IPS-11a (cell line): ENCODE measurements around the gene CACNA1D.

Experiments
- H3K4me3 ChIP-seq: one replicate; pipeline ENCODE4 v1.5.1; 2013; ENCODE audit warnings: low read depth, low read length, control low read depth

Gene CACNA1D

GRCh38 chr3:53708001-53708621 is 213.7 kb downstream of the CACNA1D start:
- no peak overlapping the region for H3K4me3 ChIP-seq

GRCh38 chr3:53709256-53709655 is 214.8 kb downstream of the CACNA1D start:
- H3K4me3 ChIP-seq: no peak overlapping the region

GRCh38 chr3:53709860-53710674 is 215.7 kb downstream of the CACNA1D start:
- no peak overlapping the region for H3K4me3 ChIP-seq

DNA sequence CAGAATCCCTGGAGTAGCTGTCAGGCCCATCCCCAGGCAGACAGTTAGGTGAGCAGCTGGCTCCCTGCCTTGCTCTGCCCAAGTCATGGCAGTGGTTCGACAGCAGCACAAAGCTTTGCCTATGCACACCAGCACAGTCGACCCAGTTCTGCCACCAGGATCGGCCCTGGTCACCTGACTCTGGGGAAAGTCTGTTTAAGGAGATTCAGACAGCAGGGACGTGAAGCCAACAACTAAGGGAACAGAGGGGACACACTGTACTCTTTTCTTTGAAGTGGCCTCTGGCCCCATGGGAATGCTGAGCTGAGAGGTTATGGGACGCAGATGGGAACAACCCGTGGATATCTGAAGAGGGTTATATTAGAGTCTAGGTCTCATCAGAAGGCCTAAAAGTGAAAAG is 217.0 kb downstream of the CACNA1D start:
- H3K4me3 ChIP-seq: no peak overlapping the region

GRCh38 chr3:53712817-53713388 is 218.5 kb downstream of the CACNA1D start:
- no peak overlapping the region for H3K4me3 ChIP-seq

GRCh38 chr3:53713626-53714025 is 219.2 kb downstream of the CACNA1D start:
- no peak overlapping the region for H3K4me3 ChIP-seq

- H3K4me3 ChIP-seq: no peak overlapping the region
Observed at GRCh38 chr3:53715815-53716483, 221.5 kb downstream of the CACNA1D start.

- no peak overlapping the region for H3K4me3 ChIP-seq
Observed at GRCh38 chr3:53716998-53717397, 222.6 kb downstream of the CACNA1D start.

DNA sequence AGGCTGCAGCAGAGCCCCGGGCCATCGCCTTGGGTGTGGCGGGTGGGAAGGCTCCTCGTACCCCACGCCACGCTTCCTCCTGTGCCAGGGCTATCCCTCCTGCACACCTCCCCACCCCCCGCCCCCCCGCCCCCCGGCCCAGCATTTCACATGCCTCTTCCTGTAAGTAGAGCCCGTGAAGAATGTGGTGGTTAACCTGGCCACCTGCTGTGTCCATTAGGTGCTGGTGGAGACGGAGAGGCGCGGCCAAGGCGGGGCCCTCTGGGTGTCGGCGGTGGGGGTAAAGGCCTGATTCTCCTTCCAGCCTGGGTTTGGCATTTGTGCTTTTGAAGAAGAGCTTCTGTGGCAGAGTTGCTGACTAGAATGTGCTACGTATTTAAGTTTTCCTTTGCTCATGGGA is 224.1 kb downstream of the CACNA1D start:
- H3K4me3 ChIP-seq: no peak overlapping the region

DNA sequence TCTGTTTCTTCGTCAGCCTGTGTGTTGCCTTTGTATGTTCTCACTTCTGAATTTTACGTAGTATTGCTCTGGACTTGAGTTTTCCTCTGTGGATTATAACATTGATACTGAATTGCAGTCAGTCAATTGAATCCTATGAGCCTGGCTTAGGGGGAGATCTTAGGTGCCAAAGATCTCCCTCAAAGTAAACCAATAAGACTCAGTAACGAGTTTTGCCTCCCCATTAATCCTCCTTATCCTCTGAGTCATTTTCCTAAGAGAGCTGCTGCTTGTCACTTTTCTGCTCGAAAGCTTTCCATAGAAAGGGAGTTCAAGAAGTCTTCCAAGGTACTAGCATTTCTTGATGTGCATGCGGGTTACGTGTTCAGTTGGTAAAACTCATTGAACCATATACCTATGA is 225.4 kb downstream of the CACNA1D start:
- no peak overlapping the region for H3K4me3 ChIP-seq

DNA sequence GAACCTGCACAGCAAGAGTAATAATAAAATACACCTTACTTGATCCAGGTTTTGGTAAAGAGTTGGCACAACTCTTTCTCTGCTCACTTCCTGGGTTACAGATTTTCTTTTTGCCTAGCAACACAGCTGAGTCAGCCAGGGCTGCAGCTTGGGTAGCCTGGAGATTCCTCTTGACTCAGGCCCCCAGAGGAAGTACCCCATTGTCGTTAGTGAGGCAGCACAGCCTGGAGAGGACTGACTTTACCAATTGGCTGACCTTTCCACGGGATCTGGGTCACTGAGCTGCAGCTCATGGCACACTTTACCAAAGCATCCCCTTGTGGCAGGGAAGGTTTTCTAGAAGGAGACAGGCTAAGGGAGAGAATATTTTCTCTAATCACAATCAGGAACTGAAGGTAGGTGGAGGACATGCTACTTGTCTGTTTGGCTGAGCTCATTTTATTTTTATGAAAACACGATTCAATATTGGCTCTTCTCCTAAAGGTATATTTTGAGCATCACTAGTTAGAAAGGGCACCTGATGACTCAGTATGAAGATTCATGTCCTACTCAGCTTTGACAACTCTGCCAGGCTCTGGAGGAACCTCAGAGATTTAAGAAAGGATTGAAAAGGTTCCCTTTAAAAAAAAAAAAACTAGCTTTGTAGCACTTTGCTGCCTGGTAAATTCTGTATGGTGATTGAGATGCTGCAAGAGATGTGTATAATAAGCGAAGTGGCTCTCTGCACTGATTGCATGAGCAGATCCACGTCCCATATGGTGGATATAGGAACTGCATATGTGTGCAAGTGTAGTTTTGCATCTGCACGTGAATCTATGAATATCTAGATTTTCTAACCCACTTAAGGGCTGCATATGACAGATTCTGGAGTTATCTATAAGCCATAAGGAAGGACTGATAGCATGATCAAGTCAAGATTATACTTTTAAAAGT is 227.0 kb downstream of the CACNA1D start:
- H3K4me3 ChIP-seq: no peak overlapping the region

- no peak overlapping the region for H3K4me3 ChIP-seq
Observed at GRCh38 chr3:53724566-53724965, 230.2 kb downstream of the CACNA1D start.

GRCh38 chr3:53725387-53725995 is 231.1 kb downstream of the CACNA1D start:
- H3K4me3 ChIP-seq: no peak overlapping the region

DNA sequence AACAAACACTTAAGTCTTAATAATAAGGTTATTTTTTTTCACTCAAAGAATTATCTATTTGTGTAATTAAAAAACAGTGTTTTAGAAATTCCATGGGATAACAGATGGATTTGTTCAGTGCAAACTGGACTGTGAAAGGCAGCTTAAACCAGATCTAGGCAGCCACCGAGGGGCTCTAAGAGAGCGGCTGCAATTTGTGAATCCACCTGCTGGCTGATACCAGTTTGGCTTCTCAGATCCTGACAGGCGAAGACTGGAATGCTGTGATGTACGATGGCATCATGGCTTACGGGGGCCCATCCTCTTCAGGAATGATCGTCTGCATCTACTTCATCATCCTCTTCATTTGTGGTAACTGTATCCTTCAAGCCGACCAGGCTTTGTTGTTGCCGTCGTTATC is 232.2 kb downstream of the CACNA1D start:
- H3K4me3 ChIP-seq: no peak overlapping the region

- no peak overlapping the region for H3K4me3 ChIP-seq
Observed at GRCh38 chr3:53728606-53729005, 234.2 kb downstream of the CACNA1D start.

DNA sequence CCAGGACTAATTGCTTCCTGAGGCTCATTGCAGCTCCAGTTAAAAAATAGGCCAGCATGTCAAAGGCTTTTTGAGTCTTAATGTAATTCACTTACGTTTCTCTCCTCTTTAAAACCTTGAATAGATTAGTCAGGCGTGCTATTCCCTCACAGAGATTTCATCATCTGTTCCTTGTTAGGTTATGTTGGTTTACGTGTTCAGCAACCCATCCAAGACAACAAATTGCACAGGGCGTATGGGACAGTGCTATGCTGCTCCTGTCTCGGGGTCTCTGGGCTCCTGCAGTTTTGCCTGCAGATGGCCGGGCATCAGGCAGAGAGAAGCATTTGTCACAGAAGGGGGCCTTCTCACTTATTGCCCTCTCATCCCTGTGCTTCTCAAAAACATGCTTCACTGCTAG is 234.7 kb downstream of the CACNA1D start:
- H3K4me3 ChIP-seq: no peak overlapping the region

DNA sequence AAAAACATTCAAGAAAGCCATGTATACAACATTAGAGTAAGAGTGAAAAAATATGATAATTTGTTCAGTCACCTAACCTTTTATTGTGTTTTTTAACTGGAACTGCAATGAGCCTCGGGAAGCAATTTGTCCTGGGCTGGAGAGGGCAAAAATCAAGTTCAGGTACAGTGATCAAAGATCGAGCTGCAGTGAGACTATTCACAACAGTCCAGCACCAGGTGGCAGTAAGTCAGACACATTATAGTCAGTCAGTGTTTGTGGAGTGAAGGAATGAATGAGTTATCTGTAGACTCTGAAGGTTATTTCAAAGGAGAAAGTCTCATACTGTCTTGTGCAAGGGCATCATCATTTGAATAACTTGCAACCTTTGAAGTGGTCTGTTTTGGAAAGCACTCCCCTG is 235.2 kb downstream of the CACNA1D start:
- H3K4me3 ChIP-seq: no peak overlapping the region

GRCh38 chr3:53730576-53730975 is 236.2 kb downstream of the CACNA1D start:
- no peak overlapping the region for H3K4me3 ChIP-seq

DNA sequence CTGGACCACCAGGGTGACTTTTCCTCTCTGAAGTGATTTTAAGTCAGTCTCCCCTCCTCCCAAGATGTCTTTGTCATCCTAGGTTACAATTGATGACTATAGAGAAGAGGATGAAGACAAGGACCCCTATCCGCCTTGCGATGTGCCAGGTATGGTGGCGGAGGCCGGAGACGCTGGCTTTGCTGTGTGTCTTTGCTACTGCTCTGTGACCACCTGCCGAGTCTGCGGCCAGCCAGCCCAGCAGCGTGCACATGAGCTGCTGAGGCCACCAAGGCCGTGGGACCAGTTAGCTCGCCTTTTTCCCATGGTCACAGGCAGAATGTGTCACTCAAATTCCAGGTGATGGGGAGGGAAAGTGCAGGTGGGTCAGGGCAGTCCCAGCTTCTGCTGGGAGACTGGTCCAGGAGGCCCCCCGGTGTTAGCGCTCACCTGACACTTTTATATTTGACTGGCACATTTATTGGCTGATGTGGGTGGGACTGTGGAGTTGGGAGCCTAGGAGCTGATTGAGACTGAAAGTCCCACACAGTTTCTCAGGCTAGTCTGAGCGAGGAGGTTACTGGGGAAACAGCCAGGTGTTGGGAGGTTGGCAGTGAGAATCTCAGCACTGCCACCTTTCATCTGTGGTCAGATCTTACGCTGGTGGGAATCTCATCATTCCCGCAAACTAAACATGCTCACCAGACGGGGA is 237.7 kb downstream of the CACNA1D start:
- H3K4me3 ChIP-seq: no peak overlapping the region

GRCh38 chr3:53733446-53733845 is 239.0 kb downstream of the CACNA1D start:
- H3K4me3 ChIP-seq: no peak overlapping the region
